Esophagus squamous epithelium (tissue), 4 donors: ENCODE data around the gene PKN2.

Experiments
- POLR2A ChIP-seq, 4 donors: fragments of 450-650 bp; IDR thresholded peaks; one replicate each; pipeline ENCODE4 v1.6.1; 2017; ENCODE audit warnings: antibody characterized with exemption in 4 of 4, mild to moderate bottlenecking in 4 of 4, moderate library complexity in 3 of 4
- TF ChIP-seq, protein P1 (sequence below), 6 experiments: fragments of 450-650 bp in 4 of 6; fragments of 200-600 bp in 2 of 6; sonication (generic) in 2 of 6; IDR thresholded peaks; one replicate each; pipeline ENCODE4 v1.5.1; 2016 to 2019; ENCODE audit warnings: antibody characterized with exemption in 6 of 6, mild to moderate bottlenecking in 4 of 6, moderate library complexity in 4 of 6

DNA sequence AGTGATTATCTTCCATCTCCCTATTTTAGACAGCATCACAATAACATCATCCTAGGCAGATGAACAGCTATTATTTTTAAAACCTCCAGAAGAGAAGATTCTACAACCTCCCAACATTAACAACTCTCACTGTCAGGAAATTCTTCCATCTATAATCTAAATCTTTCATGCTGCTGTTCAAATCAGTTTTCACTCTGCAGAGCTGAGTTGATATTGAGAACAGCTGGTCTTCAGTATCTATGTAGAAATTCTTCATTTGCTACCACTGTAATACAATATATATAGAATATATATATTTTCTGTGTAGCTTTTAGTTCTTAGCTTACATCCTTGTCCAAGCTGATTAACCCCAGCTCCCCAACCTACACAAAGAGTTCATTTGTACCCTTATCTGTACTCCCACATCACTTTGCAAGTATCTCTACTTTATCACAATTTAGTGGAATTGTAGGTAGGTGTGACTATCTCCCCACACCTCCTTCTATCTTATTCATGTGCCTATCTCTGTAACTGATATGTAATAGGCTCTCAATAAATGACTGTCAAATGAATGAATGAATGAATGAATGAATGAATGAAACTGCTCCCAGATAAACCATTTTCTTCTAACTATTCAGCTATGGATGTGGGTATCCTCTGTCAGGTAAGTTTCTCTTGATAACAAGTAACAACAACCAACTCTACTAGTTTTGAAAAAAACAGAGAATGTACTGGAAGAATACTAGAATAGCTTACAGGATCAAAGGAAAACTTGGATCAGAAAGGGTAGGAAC lies 37.4 kb upstream of the PKN2 start:
- TF ChIP-seq, protein P1, sequence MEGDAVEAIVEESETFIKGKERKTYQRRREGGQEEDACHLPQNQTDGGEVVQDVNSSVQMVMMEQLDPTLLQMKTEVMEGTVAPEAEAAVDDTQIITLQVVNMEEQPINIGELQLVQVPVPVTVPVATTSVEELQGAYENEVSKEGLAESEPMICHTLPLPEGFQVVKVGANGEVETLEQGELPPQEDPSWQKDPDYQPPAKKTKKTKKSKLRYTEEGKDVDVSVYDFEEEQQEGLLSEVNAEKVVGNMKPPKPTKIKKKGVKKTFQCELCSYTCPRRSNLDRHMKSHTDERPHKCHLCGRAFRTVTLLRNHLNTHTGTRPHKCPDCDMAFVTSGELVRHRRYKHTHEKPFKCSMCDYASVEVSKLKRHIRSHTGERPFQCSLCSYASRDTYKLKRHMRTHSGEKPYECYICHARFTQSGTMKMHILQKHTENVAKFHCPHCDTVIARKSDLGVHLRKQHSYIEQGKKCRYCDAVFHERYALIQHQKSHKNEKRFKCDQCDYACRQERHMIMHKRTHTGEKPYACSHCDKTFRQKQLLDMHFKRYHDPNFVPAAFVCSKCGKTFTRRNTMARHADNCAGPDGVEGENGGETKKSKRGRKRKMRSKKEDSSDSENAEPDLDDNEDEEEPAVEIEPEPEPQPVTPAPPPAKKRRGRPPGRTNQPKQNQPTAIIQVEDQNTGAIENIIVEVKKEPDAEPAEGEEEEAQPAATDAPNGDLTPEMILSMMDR (IDR thresholded peaks at IDR 0.05): no peak
- TF ChIP-seq POLR2A (IDR thresholded peaks at IDR 0.05): no peak
